Measurements from ENCODE around the gene TUBA3D. TPM values are rescaled to one million over a fixed set of nuclear protein-coding genes. Genes with fewer than 3 reads are reported as not detected.
"Not testable (repeated sequence)": the region's sequence is repeated elsewhere in the genome, so short reads cannot be mapped to it uniquely, and the experiment has no call there.

TUBA3D gene
- total RNA-seq, 3 donors from 2014 or later = not detected

DNA sequence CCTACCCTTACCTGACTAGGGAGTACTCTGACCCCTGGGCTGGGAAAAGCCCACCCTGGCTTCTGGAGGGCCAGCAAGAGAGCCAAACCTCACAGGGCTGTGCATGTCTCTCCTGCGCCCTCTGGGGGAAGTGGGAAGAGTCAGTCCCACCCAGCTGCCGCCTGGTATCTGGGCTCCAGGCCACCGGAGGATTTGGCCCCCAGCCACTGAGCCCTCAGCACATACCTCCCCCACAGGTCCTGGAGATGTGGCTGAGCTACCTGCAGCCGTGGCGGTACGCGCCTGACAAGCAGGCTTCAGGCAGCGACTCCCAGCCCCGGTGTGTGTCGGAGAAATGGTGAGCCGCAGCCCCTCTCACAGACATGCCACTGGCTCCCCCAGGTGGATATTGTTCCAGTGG is 40.7 kb downstream of the TUBA3D start:
- H3K4me1 Mint-ChIP-seq (ENCODE audit: low read depth); H3K27me3 Mint-ChIP-seq (ENCODE audit: low read depth); ATAC-seq; H3K9me3 Mint-ChIP-seq; H3K36me3 Mint-ChIP-seq (ENCODE audit: insufficient read depth); H3K4me3 Mint-ChIP-seq; DNase-seq: not testable (repeated sequence)

DNA sequence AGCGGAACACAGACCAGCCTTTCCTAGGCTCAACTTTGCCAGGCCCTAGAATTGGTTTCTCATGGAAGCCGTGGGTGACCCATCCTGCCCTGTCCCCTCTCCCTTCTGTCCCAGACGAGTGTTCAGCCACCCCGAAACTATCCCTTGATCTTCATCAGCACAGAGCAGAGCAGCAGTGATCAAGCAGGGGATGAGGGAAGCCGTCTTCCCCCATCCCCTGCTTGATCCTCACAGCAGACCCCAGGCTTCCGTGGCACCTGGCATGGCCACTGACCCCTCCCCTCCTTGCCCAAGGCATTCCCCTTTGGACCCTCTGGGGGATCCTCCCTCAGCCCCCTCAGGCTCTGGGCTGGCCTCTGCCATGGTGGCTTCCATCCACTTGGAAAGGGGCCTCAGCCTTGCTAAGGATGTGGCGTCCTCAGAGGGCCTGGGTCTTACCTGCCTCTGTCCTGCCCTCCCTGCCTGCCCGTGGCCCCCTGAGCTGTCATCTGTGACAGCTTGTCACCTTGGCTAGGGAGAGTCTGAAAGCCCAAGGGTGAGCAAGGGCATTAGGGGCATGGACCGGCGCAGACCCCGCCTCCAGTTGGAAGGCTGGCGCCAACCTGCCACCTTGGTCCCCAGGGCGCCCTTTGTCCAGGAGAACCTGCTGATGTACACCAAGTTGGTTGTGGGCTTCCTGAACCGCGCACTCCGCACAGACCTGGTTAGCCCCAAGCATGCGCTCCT is 41.4 kb downstream of the TUBA3D start:
- ATAC-seq (no peak), DNase-seq (no peak)
- Mint-ChIP-seq H3K27me3 (ENCODE audit: low read depth) (no peaks in the 10 kb centered on the region), H3K9me3 (no peaks in the 10 kb centered on the region), H3K4me3 (no peak overlapping the region), H3K4me1 (ENCODE audit: low read depth) (peaks cover 2% of the 10 kb centered on the region), H3K36me3 (ENCODE audit: insufficient read depth) (peaks cover 9% of the 10 kb centered on the region)

DNA sequence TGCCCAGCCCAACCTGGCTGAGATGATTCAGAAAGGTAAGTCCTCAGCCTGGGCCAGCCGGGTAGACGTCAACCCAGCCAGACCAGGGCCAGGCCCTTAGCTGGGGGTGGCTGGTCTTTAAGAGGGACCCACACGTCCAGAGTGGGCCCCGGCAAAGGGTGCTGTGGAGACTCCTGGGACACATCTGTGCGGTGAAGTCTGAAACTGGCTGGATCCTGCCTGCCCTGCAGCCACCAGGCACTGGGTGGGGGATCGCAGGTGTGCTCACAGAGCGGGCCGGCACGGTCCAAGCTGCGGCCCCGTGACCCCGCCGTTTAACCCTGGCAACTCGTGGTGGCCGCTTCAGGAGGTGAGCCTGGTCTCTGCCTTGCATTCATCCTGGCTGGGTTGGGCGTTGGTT is 41.9 kb downstream of the TUBA3D start:
- ATAC-seq; H3K4me1 Mint-ChIP-seq (ENCODE audit: low read depth); H3K9me3 Mint-ChIP-seq; H3K4me3 Mint-ChIP-seq; H3K27me3 Mint-ChIP-seq (ENCODE audit: low read depth); DNase-seq; H3K36me3 Mint-ChIP-seq (ENCODE audit: insufficient read depth): not testable (repeated sequence)

GRCh38 chr2:131518531-131518930 is 42.6 kb downstream of the TUBA3D start:
- not testable (repeated sequence) for H3K36me3 Mint-ChIP-seq (ENCODE audit: insufficient read depth); H3K27me3 Mint-ChIP-seq (ENCODE audit: low read depth); H3K4me1 Mint-ChIP-seq (ENCODE audit: low read depth); H3K4me3 Mint-ChIP-seq; DNase-seq; ATAC-seq; H3K9me3 Mint-ChIP-seq

DNA sequence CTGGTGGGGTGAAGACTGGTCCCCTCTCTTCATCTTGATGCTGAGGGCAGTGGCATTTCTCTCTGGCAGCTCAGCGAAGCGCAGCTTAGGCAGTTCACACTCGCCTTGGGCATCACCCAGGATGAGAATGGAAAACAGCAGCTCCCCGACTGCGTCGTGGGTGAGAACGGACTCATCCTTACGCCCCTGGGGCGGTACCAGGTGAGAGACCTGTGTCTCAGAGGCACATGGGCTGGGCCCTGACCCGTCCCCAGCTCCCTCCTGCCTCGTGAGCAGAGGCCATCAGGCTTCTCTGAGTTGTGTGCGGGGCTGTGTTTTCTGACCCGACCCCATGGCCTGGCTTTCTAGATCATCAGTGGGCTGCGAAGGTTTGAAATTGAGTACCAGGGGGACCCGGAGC is 43.5 kb downstream of the TUBA3D start:
- DNase-seq = no peak
- no peak overlapping the region for H3K4me3 Mint-ChIP-seq
- no peaks in the 10 kb centered on the region for H3K4me1 Mint-ChIP-seq (ENCODE audit: low read depth)
- ATAC-seq = no peak
- peaks cover 7% of the 10 kb centered on the region for H3K36me3 Mint-ChIP-seq (ENCODE audit: insufficient read depth)
- H3K9me3 Mint-ChIP-seq = no peaks in the 10 kb centered on the region
- H3K27me3 Mint-ChIP-seq (ENCODE audit: low read depth) = no peaks in the 10 kb centered on the region

- H3K9me3 Mint-ChIP-seq; H3K4me3 Mint-ChIP-seq; H3K4me1 Mint-ChIP-seq (ENCODE audit: low read depth); ATAC-seq; DNase-seq; H3K27me3 Mint-ChIP-seq (ENCODE audit: low read depth); H3K36me3 Mint-ChIP-seq (ENCODE audit: insufficient read depth): not testable (repeated sequence)
Observed at GRCh38 chr2:131519871-131520470, 44.1 kb downstream of the TUBA3D start.

GRCh38 chr2:131520526-131520925 is 44.6 kb downstream of the TUBA3D start:
- peaks cover 7% of the 10 kb centered on the region for H3K36me3 Mint-ChIP-seq (ENCODE audit: insufficient read depth)
- DNase-seq = no peak
- H3K4me3 Mint-ChIP-seq = no peak overlapping the region
- H3K9me3 Mint-ChIP-seq = no peaks in the 10 kb centered on the region
- no peaks in the 10 kb centered on the region for H3K4me1 Mint-ChIP-seq (ENCODE audit: low read depth)
- H3K27me3 Mint-ChIP-seq (ENCODE audit: low read depth) = no peaks in the 10 kb centered on the region
- ATAC-seq = no peak

GRCh38 chr2:131521524-131521923 is 45.6 kb downstream of the TUBA3D start:
- not testable (repeated sequence) for H3K9me3 Mint-ChIP-seq; H3K4me3 Mint-ChIP-seq; H3K4me1 Mint-ChIP-seq (ENCODE audit: low read depth); ATAC-seq; H3K36me3 Mint-ChIP-seq (ENCODE audit: insufficient read depth); H3K27me3 Mint-ChIP-seq (ENCODE audit: low read depth); DNase-seq

- Mint-ChIP-seq H3K27me3 (ENCODE audit: low read depth) (no peaks in the 10 kb centered on the region), H3K36me3 (ENCODE audit: insufficient read depth) (peaks cover 4% of the 10 kb centered on the region), H3K9me3 (no peaks in the 10 kb centered on the region), H3K4me1 (ENCODE audit: low read depth) (peaks cover 4% of the 10 kb centered on the region), H3K4me3 (no peak overlapping the region)
- DNase-seq (no peak), ATAC-seq (no peak)
Observed at GRCh38 chr2:131521961-131522781, 46.3 kb downstream of the TUBA3D start.

DNA sequence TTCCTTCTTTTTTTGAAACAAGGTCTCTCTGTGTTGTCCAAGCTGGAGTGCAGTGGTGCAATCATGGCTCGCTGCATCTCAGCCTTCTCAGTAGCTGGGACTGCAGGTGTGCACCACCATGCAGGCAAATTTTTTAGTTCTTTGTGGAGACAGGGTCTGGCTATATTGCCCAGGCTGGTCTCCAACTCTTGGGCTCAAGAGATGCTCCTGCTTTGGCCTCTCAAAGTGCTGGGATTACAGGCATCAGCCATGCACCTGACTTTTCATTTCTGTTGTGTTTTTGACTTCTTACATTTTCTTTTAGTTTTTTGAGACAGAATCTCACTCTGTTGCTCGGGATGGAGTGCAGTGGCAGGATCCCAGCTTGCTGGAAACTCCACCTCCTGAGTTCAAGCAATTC is 49.3 kb downstream of the TUBA3D start:
- not testable (repeated sequence) for H3K4me3 Mint-ChIP-seq; ATAC-seq; DNase-seq; H3K36me3 Mint-ChIP-seq (ENCODE audit: insufficient read depth); H3K27me3 Mint-ChIP-seq (ENCODE audit: low read depth); H3K9me3 Mint-ChIP-seq
- H3K4me1 Mint-ChIP-seq (ENCODE audit: low read depth) = peaks cover 14% of the 10 kb centered on the region

DNA sequence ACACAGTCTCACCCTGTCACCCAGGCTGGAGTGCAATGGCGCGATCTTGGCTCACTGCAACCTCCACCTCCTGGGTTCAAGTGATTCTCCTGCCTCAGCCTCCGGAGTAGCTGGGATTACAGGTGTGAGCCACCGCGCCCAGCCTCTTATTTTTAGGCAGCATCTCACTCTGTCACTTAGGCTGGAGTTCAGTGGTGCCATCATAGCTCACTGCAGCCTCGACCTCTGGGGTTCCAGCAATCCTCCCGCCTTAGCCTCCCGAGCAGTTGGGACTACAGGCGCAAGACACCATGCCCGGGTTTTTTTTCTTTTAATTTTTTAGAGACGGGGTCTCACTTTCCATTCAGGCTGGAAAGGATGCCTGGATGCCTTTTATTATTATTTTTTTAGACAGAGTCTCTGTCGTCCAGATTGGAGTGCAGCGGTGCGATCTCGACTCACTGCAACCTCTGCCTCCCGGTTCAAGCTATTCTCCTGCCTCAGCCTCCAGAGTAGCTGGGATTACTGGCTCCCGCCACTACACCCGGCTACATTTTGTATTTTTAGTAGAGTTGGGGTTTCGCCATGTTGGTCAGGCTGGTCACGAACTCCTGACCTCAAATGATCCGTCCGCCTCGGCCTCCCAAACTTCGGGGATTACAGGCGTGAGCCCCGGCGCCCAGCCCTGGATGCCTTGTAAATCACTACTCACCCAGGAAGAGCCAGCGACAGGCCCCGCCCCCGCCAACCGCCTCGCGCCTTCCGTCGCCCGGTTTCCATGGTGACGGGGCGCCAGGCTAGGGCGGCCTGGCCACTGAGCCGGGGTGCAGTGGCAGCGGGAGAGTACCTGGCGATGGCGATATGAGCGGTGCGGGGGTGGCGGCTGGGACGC is 51.4 kb downstream of the TUBA3D start, which contains the start of gene CCDC74A:
Gene CCDC74A (plus strand): TSS at position 758 of the 871 bp plus-strand sequence. CDS start 83 bp downstream, at position 841.
- peak; percentile 83 to 89 for ATAC-seq
- peaks cover 14% of the 10 kb centered on the region for H3K4me1 Mint-ChIP-seq (ENCODE audit: low read depth)

GRCh38 chr2:131528981-131529863 is 53.3 kb downstream of the TUBA3D start:
- Mint-ChIP-seq H3K4me1 (ENCODE audit: low read depth) (peaks cover 14% of the 10 kb centered on the region), H3K4me3 (peak overlapping the region; percentile 60)
- DNase-seq; H3K9me3 Mint-ChIP-seq; H3K27me3 Mint-ChIP-seq (ENCODE audit: low read depth); H3K36me3 Mint-ChIP-seq (ENCODE audit: insufficient read depth): not testable (repeated sequence)
- peak in 1 of 2 donors; percentile 1 for ATAC-seq

More for the DNA sequence above, 51.4 kb downstream of the TUBA3D start, which contains the start of gene CCDC74A:
- peak; percentile 76 for DNase-seq
- not testable (repeated sequence) for H3K9me3 Mint-ChIP-seq; H3K27me3 Mint-ChIP-seq (ENCODE audit: low read depth); H3K36me3 Mint-ChIP-seq (ENCODE audit: insufficient read depth)
- peak within 1 kb of the TSS; percentile 84 for H3K4me3 Mint-ChIP-seq

DNA sequence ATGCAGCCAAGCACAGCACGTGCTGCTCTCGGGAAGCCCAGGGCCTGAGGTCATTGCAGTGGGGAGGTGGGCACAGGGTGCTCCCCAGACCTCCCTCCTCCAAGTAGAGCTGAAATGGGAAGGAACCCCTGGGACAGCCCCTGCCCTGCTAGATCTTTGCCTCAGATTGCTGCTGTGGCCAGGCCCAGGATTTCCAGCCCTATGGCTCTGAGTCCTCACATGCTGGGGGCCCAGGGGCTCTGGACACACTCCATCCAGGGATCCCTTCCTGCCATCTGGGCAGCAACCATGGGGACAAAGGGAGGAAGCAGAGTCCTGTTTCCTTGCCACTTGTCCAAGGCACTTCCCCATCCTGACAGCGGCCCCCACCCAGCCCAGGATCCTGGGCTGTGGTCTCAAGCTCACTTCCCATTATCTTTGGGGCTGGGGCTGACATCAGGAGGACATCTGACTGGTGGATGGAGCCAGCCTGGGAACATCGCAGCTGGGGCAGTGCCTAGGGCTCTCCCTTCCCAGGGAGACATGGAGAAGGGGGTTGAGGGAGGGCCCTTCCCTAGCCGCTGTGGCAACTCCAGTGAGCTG is 54.0 kb downstream of the TUBA3D start:
- not testable (repeated sequence) for DNase-seq; H3K27me3 Mint-ChIP-seq (ENCODE audit: low read depth); ATAC-seq; H3K36me3 Mint-ChIP-seq (ENCODE audit: insufficient read depth); H3K9me3 Mint-ChIP-seq
- Mint-ChIP-seq H3K4me3 (peak overlapping the region; percentile 60), H3K4me1 (ENCODE audit: low read depth) (peaks cover 14% of the 10 kb centered on the region)
